Stimulated activated CD4-positive, alpha-beta T cell treated with anti-CD3 and anti-CD28 coated beads, Interleukin-1b, Interleukin-23, amount 100 ng/mL, for 24 hours (primary cell): ENCODE measurements around the gene EEFSEC.

Source experiments
- DNase-seq, 4 experiments: peaks; one replicate each; pipeline ENCODE4 v3.0.0-alpha.2; 2020; ENCODE audit warnings: low read depth in 4 of 4, low spot score in 1 of 4

The EEFSEC gene

GRCh38 chr3:128329491-128330213 lies 176.4 kb downstream of the EEFSEC start:
- no peak for DNase-seq

- DNase-seq = no peak
These were observed 177.0 kb downstream of the EEFSEC start for GRCh38 chr3:128330214-128330842.

DNA sequence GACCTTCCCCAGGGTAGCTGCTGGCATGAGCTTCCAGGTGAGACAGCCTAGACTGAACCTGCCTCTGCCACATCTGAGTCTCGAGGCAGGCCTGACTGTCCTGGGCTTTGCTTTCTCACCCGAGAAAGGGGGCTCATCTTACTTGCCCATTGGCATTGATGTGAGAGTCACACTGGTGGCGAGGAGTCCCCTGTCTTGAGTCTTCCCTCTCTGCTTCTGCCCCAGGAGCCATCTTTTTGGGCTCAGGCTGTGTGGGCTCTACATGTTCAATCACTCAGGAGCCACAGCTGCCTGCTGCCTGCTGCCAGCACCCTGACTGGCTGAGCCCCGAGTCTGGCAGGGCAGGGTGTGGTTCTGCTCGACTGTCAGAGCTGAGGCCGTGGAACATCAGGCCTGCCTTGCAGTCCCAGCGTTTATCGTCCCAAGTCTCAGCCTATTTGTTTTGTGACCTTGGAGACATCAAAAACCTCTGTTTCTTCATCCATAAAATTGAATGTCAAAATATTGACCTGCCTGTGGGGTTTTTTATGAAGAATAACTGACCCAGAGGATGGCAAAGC lies 180.9 kb downstream of the EEFSEC start:
- DNase-seq = no peak

DNA sequence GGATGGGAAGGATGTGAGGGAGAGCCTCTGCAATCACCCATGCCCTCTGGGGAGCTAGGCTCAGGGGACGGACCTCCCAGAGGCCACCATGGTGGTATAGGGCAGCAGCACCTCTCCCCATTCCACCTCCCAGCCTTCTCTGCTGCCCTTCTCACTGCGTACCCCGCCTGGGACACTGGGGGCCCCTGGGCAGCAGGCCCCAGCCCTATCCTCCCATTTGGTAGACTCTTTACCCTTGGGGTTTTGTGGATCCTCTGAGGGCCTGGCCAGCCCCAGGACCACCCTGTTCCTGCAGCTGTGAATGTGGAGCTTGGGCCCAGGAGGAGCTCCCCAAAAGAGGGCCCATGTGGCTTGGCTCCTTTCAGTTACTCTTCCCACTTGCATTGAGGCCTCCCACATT lies 181.5 kb downstream of the EEFSEC start:
- no peak for DNase-seq

GRCh38 chr3:128335621-128336296 lies 182.5 kb downstream of the EEFSEC start:
- no peak for DNase-seq

DNA sequence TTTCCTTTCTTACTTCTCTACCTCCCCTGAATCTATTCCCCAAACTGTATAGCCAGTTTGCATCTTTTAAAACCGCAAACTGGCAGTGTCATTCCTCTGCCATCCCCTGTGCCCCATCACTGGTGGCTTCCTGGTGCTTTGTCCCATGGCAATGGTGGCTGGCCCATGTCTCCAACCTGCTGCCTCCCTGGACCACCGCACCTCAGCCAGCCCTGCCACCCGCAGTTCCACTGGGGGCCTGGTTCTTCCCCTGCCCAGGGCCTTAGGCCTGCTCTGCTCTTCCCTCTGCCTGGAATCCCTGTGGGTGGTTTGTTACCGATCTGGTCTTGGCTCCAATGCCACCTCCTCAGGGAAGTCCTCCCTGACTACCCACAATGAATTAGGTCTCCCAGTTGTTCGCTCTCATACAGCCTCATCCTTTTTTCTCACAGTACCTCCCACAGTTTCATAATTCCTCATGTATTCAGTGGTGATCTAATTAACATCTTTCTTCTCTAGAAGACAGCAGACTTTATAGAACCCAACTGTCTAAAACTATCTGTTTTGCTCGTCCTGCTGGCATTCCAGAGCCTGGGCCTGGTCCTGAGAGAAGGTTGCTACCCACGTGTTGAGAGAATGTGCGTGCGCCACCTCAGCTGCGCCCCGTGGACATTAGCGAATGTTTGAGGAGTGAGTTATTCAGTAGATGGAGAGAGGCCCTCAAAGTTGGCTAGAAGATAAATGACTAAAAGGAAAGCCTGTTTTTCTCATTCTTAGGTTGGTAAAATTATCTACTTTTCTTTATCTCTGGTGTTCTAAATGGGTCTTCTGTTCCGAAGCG lies 183.3 kb downstream of the EEFSEC start:
- DNase-seq = no peak

GRCh38 chr3:128337305-128337704 lies 184.0 kb downstream of the EEFSEC start:
- DNase-seq = no peak

DNA sequence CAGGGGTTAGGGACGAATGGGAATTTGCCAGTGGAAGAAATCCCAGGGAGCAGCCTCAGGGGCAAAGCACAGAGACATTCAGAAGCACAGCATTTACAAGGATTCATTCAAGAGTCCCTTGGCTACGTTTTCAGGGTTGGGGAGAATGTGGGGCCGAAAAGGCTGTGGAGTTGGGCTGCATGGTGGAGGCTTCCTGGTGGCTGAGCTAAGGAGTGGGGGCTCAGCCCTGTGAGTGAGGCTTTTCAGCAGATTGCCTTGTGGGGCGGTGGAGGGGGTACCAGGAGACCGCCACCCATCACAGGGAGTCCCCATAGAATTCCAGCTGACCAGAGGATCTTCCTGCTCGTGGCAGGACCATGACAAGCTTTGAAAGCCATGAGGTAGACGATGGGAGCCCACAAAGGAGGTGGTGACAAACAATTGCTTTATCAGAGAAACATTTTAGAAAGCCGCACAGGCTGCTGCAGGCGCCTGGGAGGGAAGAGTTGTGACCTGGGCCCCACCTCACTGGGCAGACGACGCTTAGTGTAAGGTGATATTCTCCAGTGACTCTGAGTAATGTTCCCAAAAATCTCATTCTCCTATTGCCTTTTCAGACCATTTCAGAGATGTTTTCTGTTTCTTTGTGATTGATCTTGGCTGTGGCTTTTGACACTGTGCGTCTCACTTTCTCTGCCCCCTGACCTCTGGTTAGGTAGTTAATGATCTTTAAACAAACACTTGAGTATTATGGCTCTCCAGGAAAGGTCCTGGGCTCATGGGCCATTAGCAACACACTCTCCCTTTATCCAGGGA lies 185.5 kb downstream of the EEFSEC start:
- DNase-seq = no peak

DNA sequence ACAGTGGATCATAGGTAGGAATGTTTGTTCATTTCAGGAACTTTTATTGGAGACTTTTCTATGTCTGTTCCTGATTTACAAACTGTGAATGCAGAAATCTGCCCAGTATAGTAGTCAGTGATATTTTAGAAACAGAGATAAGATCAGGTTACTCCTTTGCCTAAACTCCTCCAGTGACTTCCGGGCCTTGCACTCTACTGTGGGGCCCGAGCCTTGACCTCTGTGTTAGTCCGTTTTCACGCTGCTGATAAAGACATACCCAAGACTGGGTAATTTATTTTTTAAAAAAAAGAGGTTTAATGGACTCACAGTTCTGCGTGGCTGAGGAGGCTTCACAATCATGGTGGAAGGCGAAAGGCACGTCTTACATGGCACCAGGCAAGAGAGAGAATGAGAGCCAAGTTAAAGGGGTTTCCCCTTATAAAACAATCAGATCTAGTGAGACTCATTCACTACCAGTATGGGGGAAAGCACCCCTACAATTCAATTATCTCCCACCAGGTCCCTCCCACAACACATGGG lies 186.3 kb downstream of the EEFSEC start:
- DNase-seq = no peak

- DNase-seq = no peak
These were observed 187.1 kb downstream of the EEFSEC start for GRCh38 chr3:128340198-128340903.

GRCh38 chr3:128340904-128341555 lies 187.7 kb downstream of the EEFSEC start:
- DNase-seq = no peak

GRCh38 chr3:128341659-128342395 lies 188.5 kb downstream of the EEFSEC start:
- DNase-seq = no peak

DNA sequence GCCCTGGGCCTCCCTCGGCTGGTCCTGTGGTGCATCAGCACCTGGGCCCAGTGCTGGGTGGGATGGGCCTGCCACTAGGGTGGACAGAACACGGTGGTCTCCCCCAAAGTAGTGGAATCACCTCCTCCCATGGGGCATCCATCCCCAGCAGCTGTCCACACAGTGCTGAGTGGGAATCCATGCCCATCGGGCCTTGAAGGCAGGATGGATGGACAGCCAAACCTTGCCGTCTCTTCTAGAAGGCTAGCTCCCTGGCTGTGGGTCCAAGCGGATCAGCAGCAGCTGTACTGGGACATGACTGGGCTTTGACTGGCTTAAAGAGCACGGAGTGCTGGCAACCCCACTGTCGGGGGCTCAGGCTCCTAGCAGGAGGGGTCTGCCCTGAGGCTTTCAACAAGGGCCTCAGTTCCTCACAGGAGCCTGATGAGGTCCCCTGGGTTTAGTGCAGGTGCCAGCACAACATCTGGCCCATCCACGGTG lies 189.5 kb downstream of the EEFSEC start:
- no peak for DNase-seq

DNA sequence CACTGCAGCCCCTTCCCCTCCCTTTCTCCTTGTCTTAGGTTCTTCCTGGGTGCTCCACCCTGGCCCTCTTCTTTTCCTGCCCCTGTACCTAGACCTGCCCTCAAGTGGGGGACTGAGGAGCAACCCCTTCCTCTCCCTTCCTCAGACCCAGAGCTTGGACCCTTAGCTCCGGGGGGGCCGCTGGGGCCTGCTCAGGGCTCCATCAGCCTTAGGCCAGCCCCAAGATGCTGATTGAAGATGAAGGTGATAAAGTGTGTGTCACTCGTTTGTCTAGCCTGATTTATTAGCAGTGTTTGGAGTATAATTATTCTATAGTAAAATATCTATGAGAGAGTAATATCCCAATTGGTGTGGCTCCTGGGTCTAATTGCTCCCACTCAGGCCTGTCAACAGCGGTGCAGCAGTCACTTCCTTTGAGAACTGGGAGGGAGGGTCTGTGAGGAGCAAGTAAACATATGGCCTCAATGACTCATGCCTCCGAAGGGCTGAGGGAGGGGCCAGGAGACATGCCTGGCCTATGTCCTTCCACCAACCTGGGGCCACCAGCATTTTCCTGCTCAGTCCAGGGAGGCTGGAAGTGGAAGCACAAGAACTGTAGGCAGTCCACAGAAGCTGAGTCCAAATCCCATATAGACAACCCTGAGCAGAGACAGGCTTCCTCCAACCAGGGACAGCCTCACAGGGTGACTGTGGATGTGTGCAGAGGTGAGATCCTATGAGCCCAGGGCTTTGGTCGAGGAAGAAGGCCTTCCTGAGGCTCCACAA lies 190.2 kb downstream of the EEFSEC start:
- no peak for DNase-seq

DNA sequence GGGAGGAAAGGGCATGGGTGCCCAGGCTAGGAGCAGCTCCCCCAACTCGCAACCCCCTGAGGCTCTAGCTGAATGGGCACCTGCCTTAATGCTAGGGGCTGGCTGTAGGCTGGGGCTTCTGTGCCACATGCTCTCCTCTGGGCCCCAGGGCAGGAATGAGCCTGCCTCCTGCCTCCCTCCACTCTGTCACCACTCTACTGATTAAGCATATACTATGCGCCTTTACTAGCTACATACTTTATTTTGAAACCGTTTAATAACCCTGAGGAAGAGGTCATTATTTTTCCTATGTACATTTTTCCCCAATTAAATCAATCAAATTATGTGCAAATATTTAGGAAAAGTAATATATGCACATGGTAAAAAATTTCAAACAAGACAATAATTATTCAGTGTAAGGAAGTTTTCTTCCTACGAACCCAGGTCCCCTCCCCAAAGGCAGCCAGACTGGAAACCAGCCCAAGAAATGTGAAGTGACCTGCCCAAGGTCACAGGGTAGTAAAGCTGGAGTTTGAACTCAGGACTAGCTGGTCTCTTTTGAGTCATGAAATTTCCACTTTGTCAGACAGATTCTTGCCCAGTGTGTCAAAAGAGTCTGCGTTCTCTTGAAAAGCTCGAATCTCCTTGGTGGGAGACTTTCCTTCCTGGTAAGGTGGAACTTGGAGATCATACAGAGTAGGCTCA lies 190.9 kb downstream of the EEFSEC start:
- no peak for DNase-seq

GRCh38 chr3:128345196-128345595 lies 191.9 kb downstream of the EEFSEC start:
- DNase-seq = no peak

GRCh38 chr3:128346562-128346961 lies 193.3 kb downstream of the EEFSEC start:
- DNase-seq = no peak
